Keratinocyte (primary cell): ENCODE results near the gene ADM2. TPM values are rescaled to one million over a fixed set of nuclear protein-coding genes. Genes with fewer than 3 reads are reported as not detected.

Source experiments
- DNase-seq: peaks from one replicate; pipeline ENCODE4 v3.0.0-alpha.2; 2011; ENCODE audit warnings: low read depth, missing footprints, low spot score
- FAIRE-seq: peaks from 2 replicates; lab custom pipeline; 2011; peaks lifted over from hg19 to GRCh38; lab: Jason Lieb, UNC
- H2AFZ ChIP-seq: 2 replicates; pipeline ENCODE4 v1.6.0; 2012; ENCODE audit warnings: low read length, control low read depth, inconsistent platforms; ENCODE audit not compliant: control insufficient read depth
- H3K27ac ChIP-seq: 2 replicates; pipeline ENCODE4 v1.5.1; 2011; ENCODE audit warnings: low read length; ENCODE audit not compliant: control insufficient read depth, insufficient read depth
- H3K27me3 ChIP-seq: 3 replicates; pipeline ENCODE4 v1.6.0; 2011; ENCODE audit warnings: low read length; ENCODE audit not compliant: control insufficient read depth, insufficient read depth; ENCODE audit errors: extremely low read depth
- H3K36me3 ChIP-seq, 2 experiments: 2 replicates in 1 of 2; 3 replicates in 1 of 2; pipeline ENCODE4 v1.5.1; 2011; ENCODE audit warnings: low read length in 2 of 2, mild to moderate bottlenecking in 1 of 2; ENCODE audit not compliant: control insufficient read depth in 2 of 2, insufficient read depth in 2 of 2; ENCODE audit errors: extremely low read depth in 1 of 2
- H3K4me1 ChIP-seq: 3 replicates; pipeline ENCODE4 v1.5.1; 2011; ENCODE audit warnings: low read length; ENCODE audit not compliant: control insufficient read depth, insufficient read depth; ENCODE audit errors: extremely low read depth
- H3K4me2 ChIP-seq: 3 replicates; pipeline ENCODE4 v1.6.0; 2011; ENCODE audit warnings: low read depth, low read length; ENCODE audit not compliant: control insufficient read depth, insufficient read depth; ENCODE audit errors: extremely low read depth
- H3K4me3 ChIP-seq, 3 experiments: fragments of 200-600 bp in 1 of 3; sonication (generic) in 1 of 3; 2 replicates in 2 of 3; 3 replicates in 1 of 3; pipeline ENCODE4 v1.5.1; 2011 to 2016; ENCODE audit warnings: low read length in 3 of 3, mild to moderate bottlenecking in 3 of 3, control low read depth in 2 of 3, inconsistent platforms in 1 of 3, low read depth in 1 of 3, mixed read lengths in 1 of 3, mixed run types in 1 of 3, moderate library complexity in 1 of 3; ENCODE audit not compliant: control insufficient read depth in 2 of 3, insufficient read depth in 2 of 3; ENCODE audit errors: extremely low read depth in 1 of 3
- H3K79me2 ChIP-seq: 2 replicates; pipeline ENCODE4 v1.6.0; 2012; ENCODE audit warnings: low read length; ENCODE audit not compliant: control insufficient read depth, insufficient read depth
- H3K9ac ChIP-seq: 3 replicates; pipeline ENCODE4 v1.6.0; 2011; ENCODE audit warnings: low read length; ENCODE audit not compliant: control insufficient read depth, insufficient read depth; ENCODE audit errors: extremely low read depth
- H3K9me1 ChIP-seq: 3 replicates; pipeline ENCODE4 v1.6.0; 2011; ENCODE audit warnings: low read length; ENCODE audit not compliant: control insufficient read depth, insufficient read depth; ENCODE audit errors: extremely low read depth
- H3K9me3 ChIP-seq: 2 replicates; pipeline ENCODE4 v1.5.1; 2012; ENCODE audit warnings: low read depth, low read length; ENCODE audit not compliant: control insufficient read depth
- H4K20me1 ChIP-seq: 3 replicates; pipeline ENCODE4 v1.6.0; 2011; ENCODE audit warnings: low read length; ENCODE audit not compliant: control insufficient read depth, insufficient read depth; ENCODE audit errors: extremely low read depth
- CTCF ChIP-seq, 3 experiments: IDR thresholded peaks in 1 of 3; conservative IDR thresholded peaks in 1 of 3; optimal IDR thresholded peaks in 1 of 3; 2 replicates in 2 of 3; 3 replicates in 1 of 3; pipeline versions ENCODE3 to v1.5.1; 2011; ENCODE audit warnings: low read length in 3 of 3, mild to moderate bottlenecking in 3 of 3, moderate library complexity in 2 of 3, control low read depth in 1 of 3, inconsistent platforms in 1 of 3; ENCODE audit not compliant: insufficient read depth in 2 of 3; ENCODE audit errors: extremely low read depth in 1 of 3
- EZH2 ChIP-seq: IDR thresholded peaks from one replicate; pipeline ENCODE4 v1.6.1; 2012; ENCODE audit warnings: inconsistent platforms, mild to moderate bottlenecking, low read length, moderate library complexity
- dilution Hi-C: fragments of 300-500 bp; cut with MboI; formaldehyde crosslinking; loops from one replicate; pipeline ENCODE4 v1.7.0; 2020; ENCODE audit warnings: low sequenced_read_pairs; ENCODE audit not compliant: extremely low pct_ligation_motif_present
- polyA plus RNA-seq, 5 experiments: library from polyadenylated mRNA; depleted of rRNA in 3 of 5; stranded (reverse) in 3 of 5; stranded (forward) in 1 of 5; unstranded in 1 of 5; fragments of >200 nt; gene quantifications; 1 replicate in 1 of 5; 2 replicates in 3 of 5; 3 replicates in 1 of 5; pipeline versions ENCODE4 v1.2.1 to v1.2.3, GENCODE V29; 2011 to 2012; ENCODE audit warnings: missing spikeins in 2 of 5, low read depth in 1 of 5, low replicate concordance in 1 of 5

Gene ADM2
- polyA plus RNA-seq, 1 donor (not counting 4 experiments of a cell fraction or from before 2014, with no cell fraction given), result 0.21 TPM

GRCh38 chr22:50525858-50526107 is 44.4 kb downstream of the ADM2 start:
- Histone ChIP-seq H3K79me2 (peaks cover 24% of the 10 kb centered on the region), H3K27ac (peak overlapping the region; percentile 70), H2AFZ (no peak overlapping the region), H3K9me1 (no peaks in the 10 kb centered on the region), H3K27me3 (peaks cover 6% of the 10 kb centered on the region), H3K9ac (peak overlapping the region; percentile 85), H4K20me1 (no peaks in the 10 kb centered on the region), H3K4me2 (peak overlapping the region; percentile 69), H3K36me3 (peaks cover 17 to 29% of the 10 kb centered on the region in 2 experiments), H3K4me3 (peak overlapping the region; percentile 72 to 81 (median 79)), H3K9me3 (no peaks in the 10 kb centered on the region), H3K4me1 (peaks cover 16% of the 10 kb centered on the region)
- TF ChIP-seq EZH2, result no peak
- TF ChIP-seq CTCF (optimal IDR thresholded peaks at IDR 0.05 in 1 of 3, IDR thresholded peaks at IDR 0.05 in 1 of 3, conservative IDR thresholded peaks at IDR 0.05 in 1 of 3; ENCODE audit: extremely low read depth in 1 of 3, insufficient read depth in 2 of 3, low read length in 3 of 3), result no peak
- DNase-seq, result no peak
- no peak for FAIRE-seq
- dilution Hi-C loops, result no loop called here

GRCh38 chr22:50526108-50526833 is 44.9 kb downstream of the ADM2 start:
- H3K4me1 ChIP-seq, result peaks cover 21% of the 10 kb centered on the region
- peak overlapping the region; percentile 69 for H3K4me2 ChIP-seq
- H3K79me2 ChIP-seq, result peaks cover 24% of the 10 kb centered on the region
- H4K20me1 ChIP-seq, result no peaks in the 10 kb centered on the region
- H3K27ac ChIP-seq, result peak overlapping the region; percentile 70
- H3K9ac ChIP-seq, result peak overlapping the region; percentile 85
- H3K36me3 ChIP-seq, result peaks cover 17 to 27% of the 10 kb centered on the region in 2 experiments
- peak overlapping the region; percentile 19 for H2AFZ ChIP-seq
- H3K4me3 ChIP-seq, result peak overlapping the region; percentile 72 to 81 (median 79)
- dilution Hi-C loops, result no loop called here
- TF ChIP-seq EZH2 (no peak), CTCF (optimal IDR thresholded peaks at IDR 0.05 in 1 of 3, IDR thresholded peaks at IDR 0.05 in 1 of 3, conservative IDR thresholded peaks at IDR 0.05 in 1 of 3; ENCODE audit: extremely low read depth in 1 of 3, insufficient read depth in 2 of 3, low read length in 3 of 3) (peak in 2 of 3 experiments; percentile 50 to 66)
- DNase-seq (no peak), FAIRE-seq (no peak)
- no peaks in the 10 kb centered on the region for H3K9me3 ChIP-seq
- no peaks in the 10 kb centered on the region for H3K9me1 ChIP-seq
- peaks cover 10% of the 10 kb centered on the region for H3K27me3 ChIP-seq
